ENCODE data around the gene SMPX. TPM values are rescaled to one million over a fixed set of nuclear protein-coding genes. Genes with fewer than 3 reads are reported as not detected.

SMPX gene
- polyA plus RNA-seq, 3 donors: not detected

DNA sequence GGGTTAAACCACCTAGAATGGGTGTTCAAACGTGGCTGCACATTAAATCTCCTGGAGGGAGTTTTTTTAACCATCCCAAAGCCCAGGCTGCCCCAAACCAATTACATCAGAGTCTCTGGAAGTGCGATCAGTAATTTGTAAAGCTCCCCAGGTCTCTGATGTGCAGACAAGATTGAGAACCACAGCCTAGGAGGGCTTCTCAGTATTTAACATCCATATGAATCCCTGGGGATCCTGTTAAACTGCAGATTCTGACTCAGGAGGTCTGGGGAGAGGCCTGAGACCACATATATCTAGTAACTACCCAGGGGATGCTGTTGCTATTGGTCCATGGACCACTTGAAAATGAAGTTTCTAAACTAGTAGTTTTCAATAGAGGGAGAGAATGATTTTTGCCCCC is 42.6 kb downstream of the SMPX start:
- Histone ChIP-seq H4K20me1 (ENCODE audit: insufficient read depth, low read length) (no peaks in the 10 kb centered on the region), H3K9me3 (replicated peaks in 1 of 2; ENCODE audit: control insufficient read depth in 1 of 2, insufficient read depth in 1 of 2, low read length in 2 of 2) (no peaks in the 10 kb centered on the region), H3K9ac (ENCODE audit: insufficient read depth, low read length, poor library complexity, severe bottlenecking) (no peak overlapping the region), H3K4me1 (ENCODE audit: control insufficient read depth in 1 of 2, insufficient read depth in 2 of 2, low read length in 2 of 2) (no peaks in the 10 kb centered on the region), H3K79me2 (ENCODE audit: insufficient read depth, low read length) (no peaks in the 10 kb centered on the region), H3K4me3 (replicated peaks in 1 of 3; ENCODE audit: low read depth in 2 of 3, low read length in 3 of 3) (no peak overlapping the region), H2AFZ (ENCODE audit: insufficient read depth, low read depth, low read length, poor library complexity, severe bottlenecking) (no peak overlapping the region), H3K27me3 (ENCODE audit: control insufficient read depth in 2 of 2, insufficient read depth in 2 of 2, low read length in 2 of 2) (no peaks in the 10 kb centered on the region), H3K36me3 (replicated peaks in 1 of 2; ENCODE audit: control insufficient read depth in 1 of 2, insufficient read depth in 2 of 2, low read length in 2 of 2) (no peaks in the 10 kb centered on the region), H3K27ac (ENCODE audit: low read depth in 1 of 2, low read length in 2 of 2) (no peak overlapping the region), H3K4me2 (replicated peaks; ENCODE audit: extremely low read depth, low read length, poor library complexity, severe bottlenecking) (no peak overlapping the region)
- TF ChIP-seq, protein P1, sequence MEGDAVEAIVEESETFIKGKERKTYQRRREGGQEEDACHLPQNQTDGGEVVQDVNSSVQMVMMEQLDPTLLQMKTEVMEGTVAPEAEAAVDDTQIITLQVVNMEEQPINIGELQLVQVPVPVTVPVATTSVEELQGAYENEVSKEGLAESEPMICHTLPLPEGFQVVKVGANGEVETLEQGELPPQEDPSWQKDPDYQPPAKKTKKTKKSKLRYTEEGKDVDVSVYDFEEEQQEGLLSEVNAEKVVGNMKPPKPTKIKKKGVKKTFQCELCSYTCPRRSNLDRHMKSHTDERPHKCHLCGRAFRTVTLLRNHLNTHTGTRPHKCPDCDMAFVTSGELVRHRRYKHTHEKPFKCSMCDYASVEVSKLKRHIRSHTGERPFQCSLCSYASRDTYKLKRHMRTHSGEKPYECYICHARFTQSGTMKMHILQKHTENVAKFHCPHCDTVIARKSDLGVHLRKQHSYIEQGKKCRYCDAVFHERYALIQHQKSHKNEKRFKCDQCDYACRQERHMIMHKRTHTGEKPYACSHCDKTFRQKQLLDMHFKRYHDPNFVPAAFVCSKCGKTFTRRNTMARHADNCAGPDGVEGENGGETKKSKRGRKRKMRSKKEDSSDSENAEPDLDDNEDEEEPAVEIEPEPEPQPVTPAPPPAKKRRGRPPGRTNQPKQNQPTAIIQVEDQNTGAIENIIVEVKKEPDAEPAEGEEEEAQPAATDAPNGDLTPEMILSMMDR (IDR thresholded peaks at IDR 0.05): no peak
- no peak overlapping the region for H3K4me3 Mint-ChIP-seq
- peaks cover 0 to 7% (median 3%) of the 10 kb centered on the region in 3 donors for H3K27me3 Mint-ChIP-seq (ENCODE audit: low read depth in 3 of 3)
- intact Hi-C loops (cut with micrococcal nuclease): no loop called here
- H3K9me3 Mint-ChIP-seq: peaks cover 0 to 6% (median 2%) of the 10 kb centered on the region in 7 donors
- H3K36me3 Mint-ChIP-seq: no peaks in the 10 kb centered on the region
- H3K27ac Mint-ChIP-seq: no peak overlapping the region
- DNase-seq: no peak
- no CpG with 5 or more reads among the region's 2 CpGs for WGBS (ENCODE audit: insufficient coverage)
- H3K4me1 Mint-ChIP-seq: no peaks in the 10 kb centered on the region

DNA sequence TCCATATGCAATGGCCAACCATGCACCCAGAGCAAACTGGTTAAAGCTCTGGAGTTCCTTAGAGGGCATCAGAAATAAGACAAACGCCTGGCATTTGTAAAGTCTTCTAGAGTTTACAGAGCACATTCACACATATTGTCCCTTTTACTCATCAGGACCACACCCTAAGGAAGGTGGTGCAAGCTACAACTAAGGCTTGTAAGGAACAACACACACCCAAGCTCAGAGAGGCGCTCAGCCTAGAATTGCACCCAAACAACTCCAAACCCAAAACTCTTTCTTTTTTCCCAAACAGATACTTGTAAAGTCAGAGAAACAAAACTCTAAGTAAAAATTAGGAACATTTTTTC is 46.1 kb downstream of the SMPX start:
- no peak overlapping the region for H3K9ac ChIP-seq (ENCODE audit: insufficient read depth, low read length, poor library complexity, severe bottlenecking)
- H3K79me2 ChIP-seq (ENCODE audit: insufficient read depth, low read length): no peaks in the 10 kb centered on the region
- H3K27ac Mint-ChIP-seq: no peak overlapping the region
- intact Hi-C loops (cut with micrococcal nuclease): no loop called here
- H3K4me3 ChIP-seq (replicated peaks in 1 of 3; ENCODE audit: low read depth in 2 of 3, low read length in 3 of 3): no peak overlapping the region
- no peaks in the 10 kb centered on the region for H3K36me3 Mint-ChIP-seq
- H3K4me2 ChIP-seq (replicated peaks; ENCODE audit: extremely low read depth, low read length, poor library complexity, severe bottlenecking): no peak overlapping the region
- H3K4me1 Mint-ChIP-seq: no peaks in the 10 kb centered on the region
- H3K27me3 ChIP-seq (ENCODE audit: control insufficient read depth in 2 of 2, insufficient read depth in 2 of 2, low read length in 2 of 2): no peaks in the 10 kb centered on the region
- H3K27ac ChIP-seq (ENCODE audit: low read depth in 1 of 2, low read length in 2 of 2): no peak overlapping the region
- no peaks in the 10 kb centered on the region for H3K36me3 ChIP-seq (replicated peaks in 1 of 2; ENCODE audit: control insufficient read depth in 1 of 2, insufficient read depth in 2 of 2, low read length in 2 of 2)
- no peaks in the 10 kb centered on the region for H4K20me1 ChIP-seq (ENCODE audit: insufficient read depth, low read length)
- no peaks in the 10 kb centered on the region for H3K4me1 ChIP-seq (ENCODE audit: control insufficient read depth in 1 of 2, insufficient read depth in 2 of 2, low read length in 2 of 2)
- peaks cover 0 to 6% (median 2%) of the 10 kb centered on the region in 7 donors for H3K9me3 Mint-ChIP-seq
- no peak overlapping the region for H3K4me3 Mint-ChIP-seq
- peaks cover 1 to 5% (median 3%) of the 10 kb centered on the region in 3 donors for H3K27me3 Mint-ChIP-seq (ENCODE audit: low read depth in 3 of 3)
- TF ChIP-seq, protein P1 (IDR thresholded peaks at IDR 0.05): no peak
- H2AFZ ChIP-seq (ENCODE audit: insufficient read depth, low read depth, low read length, poor library complexity, severe bottlenecking): no peak overlapping the region
- DNase-seq: no peak
- H3K9me3 ChIP-seq (replicated peaks in 1 of 2; ENCODE audit: control insufficient read depth in 1 of 2, insufficient read depth in 1 of 2, low read length in 2 of 2): no peaks in the 10 kb centered on the region
- WGBS (ENCODE audit: insufficient coverage): 33% methylated on average over 1 of the region's 2 CpGs
